Measurements from ENCODE around the gene ATP2B2.

The ATP2B2 gene

GRCh38 chr3:10428406-10429091, 76.8 kb downstream of the ATP2B2 start:
- no peak for TF ChIP-seq CTCF (IDR thresholded peaks at IDR 0.05; ENCODE audit: low read depth, low read length)
- Histone ChIP-seq H3K4me3 (ENCODE audit: low read depth, low read length) (no peak overlapping the region), H3K36me3 (no peaks in the 10 kb centered on the region), H3K9me3 (no peaks in the 10 kb centered on the region), H3K4me1 (no peaks in the 10 kb centered on the region), H3K27me3 (no peaks in the 10 kb centered on the region)
- no peak for DNase-seq

GRCh38 chr3:10426346-10427220, 78.8 kb downstream of the ATP2B2 start:
- no peaks in the 10 kb centered on the region for H3K9me3 ChIP-seq
- no peak for TF ChIP-seq CTCF (IDR thresholded peaks at IDR 0.05; ENCODE audit: low read depth, low read length)
- no peak for DNase-seq

GRCh38 chr3:10423171-10423882, 82.1 kb downstream of the ATP2B2 start:
- Histone ChIP-seq H3K27me3 (no peaks in the 10 kb centered on the region), H3K4me1 (no peaks in the 10 kb centered on the region), H3K4me3 (ENCODE audit: low read depth, low read length) (no peak overlapping the region), H3K36me3 (no peaks in the 10 kb centered on the region), H3K9me3 (no peaks in the 10 kb centered on the region)
- no peak for TF ChIP-seq CTCF (IDR thresholded peaks at IDR 0.05; ENCODE audit: low read depth, low read length)
- DNase-seq = no peak

More at GRCh38 chr3:10426346-10427220, 78.8 kb downstream of the ATP2B2 start:
- Histone ChIP-seq H3K4me3 (ENCODE audit: low read depth, low read length) (no peak overlapping the region), H3K27me3 (no peaks in the 10 kb centered on the region), H3K4me1 (no peaks in the 10 kb centered on the region), H3K36me3 (no peaks in the 10 kb centered on the region)

GRCh38 chr3:10421996-10422395, 83.4 kb downstream of the ATP2B2 start:
- H3K36me3 ChIP-seq = no peaks in the 10 kb centered on the region

GRCh38 chr3:10420745-10421475, 84.5 kb downstream of the ATP2B2 start:
- no peak for DNase-seq
- Histone ChIP-seq H3K27me3 (no peaks in the 10 kb centered on the region), H3K4me3 (ENCODE audit: low read depth, low read length) (no peak overlapping the region), H3K9me3 (no peaks in the 10 kb centered on the region), H3K36me3 (no peaks in the 10 kb centered on the region), H3K4me1 (no peaks in the 10 kb centered on the region)
- no peak for TF ChIP-seq CTCF (IDR thresholded peaks at IDR 0.05; ENCODE audit: low read depth, low read length)

More at GRCh38 chr3:10421996-10422395, 83.4 kb downstream of the ATP2B2 start:
- Histone ChIP-seq H3K27me3 (no peaks in the 10 kb centered on the region), H3K4me1 (no peaks in the 10 kb centered on the region), H3K4me3 (ENCODE audit: low read depth, low read length) (no peak overlapping the region), H3K9me3 (no peaks in the 10 kb centered on the region)
- DNase-seq = peak; percentile 30
- no peak for TF ChIP-seq CTCF (IDR thresholded peaks at IDR 0.05; ENCODE audit: low read depth, low read length)

Data from BE2C (cell line).